GM12865 (cell line): ENCODE data around the gene ASTN1.

ENCODE experiments used
- DNase-seq: peaks from one replicate; pipeline ENCODE4 v3.0.0; 2010; ENCODE audit warnings: low read depth
- H3K4me3 ChIP-seq: 2 replicates; pipeline ENCODE4 v1.5.1; 2011; ENCODE audit warnings: mild to moderate bottlenecking, low read depth, low read length, control low read depth
- TF ChIP-seq, protein P1 (sequence below): IDR thresholded peaks from 2 replicates; pipeline ENCODE4 v1.5.1; 2011; ENCODE audit warnings: low read length, control low read depth, low read depth, inconsistent platforms; ENCODE audit not compliant: insufficient read depth; ENCODE audit errors: missing control alignments

Gene ASTN1

DNA sequence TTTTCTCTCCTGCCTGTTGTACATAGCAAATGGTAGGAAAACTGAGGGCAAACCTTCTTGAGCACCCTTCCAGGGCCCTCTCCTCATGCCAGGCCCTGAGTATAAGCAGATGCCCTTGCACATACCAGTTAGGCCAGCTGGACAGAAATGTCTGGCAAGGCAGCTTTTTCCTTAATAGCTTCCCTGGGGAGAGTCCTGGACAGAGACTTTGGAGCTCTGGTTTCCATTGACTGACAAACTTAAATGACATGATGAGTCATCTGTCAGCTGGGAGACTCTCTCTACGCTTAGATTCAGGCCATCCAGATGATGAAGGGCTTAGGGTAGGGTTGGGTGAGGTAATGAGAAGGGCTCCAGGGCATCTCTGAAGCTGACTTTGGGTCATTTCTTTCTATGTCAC, 317.5 kb downstream of the ASTN1 start:
- DNase-seq, result no peak
- no peak overlapping the region for H3K4me3 ChIP-seq
- TF ChIP-seq, protein P1, sequence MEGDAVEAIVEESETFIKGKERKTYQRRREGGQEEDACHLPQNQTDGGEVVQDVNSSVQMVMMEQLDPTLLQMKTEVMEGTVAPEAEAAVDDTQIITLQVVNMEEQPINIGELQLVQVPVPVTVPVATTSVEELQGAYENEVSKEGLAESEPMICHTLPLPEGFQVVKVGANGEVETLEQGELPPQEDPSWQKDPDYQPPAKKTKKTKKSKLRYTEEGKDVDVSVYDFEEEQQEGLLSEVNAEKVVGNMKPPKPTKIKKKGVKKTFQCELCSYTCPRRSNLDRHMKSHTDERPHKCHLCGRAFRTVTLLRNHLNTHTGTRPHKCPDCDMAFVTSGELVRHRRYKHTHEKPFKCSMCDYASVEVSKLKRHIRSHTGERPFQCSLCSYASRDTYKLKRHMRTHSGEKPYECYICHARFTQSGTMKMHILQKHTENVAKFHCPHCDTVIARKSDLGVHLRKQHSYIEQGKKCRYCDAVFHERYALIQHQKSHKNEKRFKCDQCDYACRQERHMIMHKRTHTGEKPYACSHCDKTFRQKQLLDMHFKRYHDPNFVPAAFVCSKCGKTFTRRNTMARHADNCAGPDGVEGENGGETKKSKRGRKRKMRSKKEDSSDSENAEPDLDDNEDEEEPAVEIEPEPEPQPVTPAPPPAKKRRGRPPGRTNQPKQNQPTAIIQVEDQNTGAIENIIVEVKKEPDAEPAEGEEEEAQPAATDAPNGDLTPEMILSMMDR, result no peak

DNA sequence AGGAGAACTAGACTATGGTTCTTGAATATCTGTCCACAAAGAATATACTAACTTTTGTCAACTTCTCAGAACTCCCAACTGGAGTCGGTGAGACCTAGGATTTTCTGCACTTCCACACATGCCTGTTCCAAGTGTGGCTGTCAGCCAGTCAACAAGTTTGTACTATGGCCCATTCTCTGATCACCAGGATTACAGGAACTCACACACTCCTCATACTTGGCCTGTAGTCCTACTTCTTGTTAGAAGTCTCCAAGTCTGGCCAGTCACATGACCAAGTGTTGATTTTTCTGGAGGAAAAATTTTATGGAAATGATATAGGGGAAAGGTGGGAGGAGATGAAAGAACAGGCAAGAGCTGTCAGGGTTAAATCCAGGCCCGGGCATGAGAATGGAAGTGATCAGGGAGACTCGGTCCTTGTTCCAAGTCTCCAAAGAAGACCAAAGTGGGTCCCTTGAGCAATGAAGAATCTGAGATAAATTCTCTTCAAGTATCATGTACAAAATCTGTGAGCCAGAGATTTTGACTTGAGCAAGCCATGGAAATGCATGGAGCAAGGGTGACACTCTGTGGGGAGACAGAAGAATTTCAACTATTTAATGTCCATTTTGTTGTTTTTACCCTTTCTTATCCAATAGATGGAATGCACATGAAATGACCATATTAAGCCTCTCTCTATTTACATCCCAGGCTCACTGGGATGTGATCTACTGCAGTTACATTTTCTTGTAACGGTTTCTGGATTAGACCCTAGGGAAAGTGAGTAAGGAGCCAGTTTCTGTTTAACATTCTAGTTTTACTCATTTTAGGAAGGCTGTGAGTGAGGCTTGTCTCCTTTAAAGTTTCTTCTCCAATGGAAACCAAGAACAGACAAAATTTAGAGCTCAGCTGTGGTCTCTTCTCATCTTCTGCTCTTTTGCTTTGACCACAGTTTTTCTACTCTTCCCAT, 320.9 kb downstream of the ASTN1 start:
- no peak overlapping the region for H3K4me3 ChIP-seq
- peak; percentile 36 for DNase-seq
- TF ChIP-seq, protein P1, result peak; percentile 26

DNA sequence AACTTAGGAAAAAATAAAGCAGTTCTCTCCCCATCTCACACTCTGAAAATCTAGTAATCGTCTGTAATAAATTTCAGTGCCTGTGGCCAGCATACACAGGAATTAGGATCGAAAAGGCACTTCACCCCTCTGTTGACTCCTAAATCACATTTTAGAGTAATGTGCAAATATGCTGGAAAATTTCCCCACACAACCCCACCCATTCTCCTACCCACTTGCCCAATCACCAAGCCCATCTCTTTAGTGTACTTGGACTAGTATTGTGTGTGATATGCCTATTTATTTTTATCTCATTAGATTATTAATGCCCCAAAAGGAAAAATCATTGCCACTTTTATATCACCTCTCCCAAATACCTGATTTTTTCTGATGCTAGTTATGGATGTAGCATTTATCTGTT, 323.3 kb downstream of the ASTN1 start:
- TF ChIP-seq, protein P1, result no peak
- no peak overlapping the region for H3K4me3 ChIP-seq
- DNase-seq, result no peak

DNA sequence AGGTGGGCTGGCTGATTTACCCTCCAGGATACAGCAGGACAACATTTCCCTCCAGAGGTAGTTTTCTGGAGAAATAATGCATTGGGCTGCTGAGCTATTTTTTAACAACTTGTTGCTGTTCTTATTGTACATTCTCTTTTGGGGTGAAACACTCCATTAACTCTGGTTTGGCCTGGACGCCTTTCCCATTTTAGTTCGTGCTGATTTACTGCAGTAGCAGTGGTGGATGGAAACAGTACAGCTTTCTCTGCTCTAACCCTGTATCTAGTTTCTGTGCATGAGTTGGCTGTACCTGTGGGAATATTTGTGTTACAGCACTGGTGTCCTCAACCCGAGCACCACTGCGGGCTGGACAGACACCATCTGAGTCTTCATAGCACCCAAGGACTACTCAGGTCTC, 325.3 kb downstream of the ASTN1 start:
- no peak overlapping the region for H3K4me3 ChIP-seq
- TF ChIP-seq, protein P1, result no peak
- DNase-seq, result no peak

DNA sequence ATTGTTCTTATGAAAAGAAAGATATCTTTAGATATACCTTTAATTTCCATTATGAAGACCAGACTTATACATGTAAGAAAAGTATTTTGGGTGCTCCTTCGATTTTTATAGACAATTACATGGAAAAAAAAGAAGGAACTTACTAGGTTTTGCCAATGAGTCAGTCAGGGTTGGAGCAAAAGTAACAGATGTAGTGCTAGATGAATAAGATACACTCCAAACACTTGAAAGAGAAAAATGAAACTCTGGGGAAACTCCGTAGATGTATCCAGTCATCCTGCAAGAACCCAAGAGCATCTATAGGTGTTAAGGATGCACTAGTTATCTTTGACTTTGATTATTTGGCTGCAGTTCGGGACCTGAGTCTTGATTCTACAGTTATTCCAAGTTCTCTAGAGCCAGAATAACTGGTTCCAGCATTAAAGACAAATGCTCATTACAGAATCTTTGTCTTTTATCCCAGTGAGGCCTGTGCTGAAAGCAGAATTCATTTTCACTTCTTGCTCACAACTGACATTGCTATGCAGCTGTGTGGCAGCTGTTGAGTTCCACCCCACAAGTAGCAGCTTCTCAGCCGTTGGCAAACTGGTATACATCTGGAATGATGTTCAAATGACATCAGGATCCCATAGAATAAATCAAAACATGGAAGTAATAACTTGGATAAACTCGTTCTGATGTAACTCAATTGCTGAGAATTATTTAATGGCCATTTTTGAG, 326.1 kb downstream of the ASTN1 start:
- TF ChIP-seq, protein P1, result no peak
- no peak for DNase-seq
- H3K4me3 ChIP-seq, result no peak overlapping the region

DNA sequence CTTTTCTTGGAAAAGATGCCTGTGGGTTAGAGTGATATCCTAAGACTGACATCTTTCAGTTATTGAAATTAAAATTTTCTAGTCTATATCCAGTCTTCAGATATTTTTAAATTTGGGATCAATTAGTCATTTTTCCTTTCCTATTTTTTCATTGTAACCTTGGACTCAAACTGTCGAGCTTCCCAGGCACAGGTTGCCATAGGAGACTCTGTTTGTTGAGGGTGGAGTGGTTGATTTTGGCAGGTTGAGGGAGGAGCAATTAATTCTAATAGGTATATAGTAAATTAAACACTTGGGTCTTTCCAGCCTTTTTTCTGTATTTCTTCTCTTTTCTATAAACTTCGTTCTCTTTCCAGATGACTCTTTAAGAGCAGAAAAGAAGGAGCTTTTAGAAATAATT, 326.8 kb downstream of the ASTN1 start:
- H3K4me3 ChIP-seq, result no peak overlapping the region
- TF ChIP-seq, protein P1, result no peak
- DNase-seq, result no peak
